ENCODE data around the gene PRDM5. TPM values are rescaled to one million over a fixed set of nuclear protein-coding genes. Genes with fewer than 3 reads are reported as not detected.

PRDM5 gene
- total RNA-seq, 6 donors from 2014 or later, result 8.0 to 28.3 (median 18.9) TPM

DNA sequence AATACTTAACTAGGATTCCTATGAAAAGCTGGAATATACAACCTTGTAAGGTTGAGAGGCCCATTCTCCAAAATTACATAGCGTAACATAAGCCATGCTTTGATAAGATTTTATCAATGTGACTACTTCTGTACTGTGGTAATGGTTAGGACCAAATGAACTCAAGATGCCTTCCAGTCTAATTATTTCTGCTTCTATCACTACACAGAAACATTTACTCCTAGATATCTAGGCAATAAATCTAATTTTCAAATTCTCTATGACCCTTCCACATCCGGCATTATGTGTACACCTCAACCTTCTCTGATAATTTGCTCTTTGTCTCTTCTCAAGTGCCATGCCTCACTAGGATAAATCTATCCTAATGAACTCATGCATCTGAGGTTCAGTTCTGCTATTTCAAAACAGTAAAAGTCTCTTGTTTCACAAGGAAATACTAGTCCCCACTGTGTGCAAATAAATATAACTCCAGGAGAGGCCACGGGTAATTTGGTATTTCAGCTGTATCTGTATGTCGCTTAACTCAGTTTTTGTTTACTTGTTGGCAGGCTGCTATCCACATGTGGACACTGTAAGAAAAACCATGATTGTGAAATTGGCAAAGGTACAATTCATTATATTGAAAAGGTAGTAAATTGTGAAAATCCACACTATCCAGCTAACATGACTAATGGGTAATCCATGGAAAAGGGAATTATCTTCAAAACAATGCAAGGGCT is 93.3 kb downstream of the PRDM5 start:
- DNase-seq, result no peak

DNA sequence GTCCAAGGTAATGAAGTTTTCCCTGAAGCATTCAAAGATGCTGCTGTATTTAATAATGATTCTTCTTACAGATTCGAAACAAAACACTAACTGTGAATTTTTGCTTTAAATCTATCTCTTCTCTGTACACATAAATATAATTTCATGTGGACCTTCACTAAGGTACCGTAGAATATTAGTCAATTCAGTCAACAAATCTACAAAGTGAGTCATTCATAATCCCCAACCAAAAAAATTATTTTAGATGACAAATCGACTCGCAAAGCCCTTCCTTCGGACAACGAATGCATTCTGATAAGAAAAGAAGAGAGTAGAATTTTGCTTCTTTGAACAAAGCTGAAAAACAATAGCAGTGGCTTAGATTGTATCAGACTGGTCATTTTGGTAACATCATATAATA is 95.7 kb downstream of the PRDM5 start:
- Histone ChIP-seq H3K9me3 (no peaks in the 10 kb centered on the region), H3K4me3 (no peak overlapping the region), H3K27me3 (no peaks in the 10 kb centered on the region), H3K27ac (no peak overlapping the region), H3K4me1 (no peaks in the 10 kb centered on the region), H3K36me3 (no peaks in the 10 kb centered on the region)
- no peak for TF ChIP-seq POLR2A (IDR thresholded peaks at IDR 0.05)
- TF ChIP-seq POLR2AphosphoS5 (IDR thresholded peaks at IDR 0.05), result no peak
- TF ChIP-seq EP300 (IDR thresholded peaks at IDR 0.05), result no peak
- no peak for TF ChIP-seq CTCF (IDR thresholded peaks at IDR 0.05)
- no peak for DNase-seq
- WGBS, 2 donors, result 92 to 93% methylated on average over 6 of the region's 6 CpGs
- no peak for ATAC-seq (ENCODE audit: low FRiP score in 2 of 2)

More for the DNA sequence above, 93.3 kb downstream of the PRDM5 start:
- peaks cover 0 to 6% (median 0%) of the 10 kb centered on the region in 4 donors for H3K9me3 ChIP-seq
- H3K27ac ChIP-seq, result no peak overlapping the region
- 54 to 67% methylated on average over 4 of the region's 4 CpGs for WGBS, 2 donors
- H3K4me3 ChIP-seq, result no peak overlapping the region
- H3K4me1 ChIP-seq, result no peaks in the 10 kb centered on the region
- no peaks in the 10 kb centered on the region for H3K36me3 ChIP-seq
- TF ChIP-seq CTCF (IDR thresholded peaks at IDR 0.05) (no peak), POLR2A (IDR thresholded peaks at IDR 0.05) (no peak), EP300 (IDR thresholded peaks at IDR 0.05) (no peak), POLR2AphosphoS5 (IDR thresholded peaks at IDR 0.05) (no peak)
- no peak for ATAC-seq (ENCODE audit: low FRiP score in 2 of 2)
- H3K27me3 ChIP-seq, result no peaks in the 10 kb centered on the region

DNA sequence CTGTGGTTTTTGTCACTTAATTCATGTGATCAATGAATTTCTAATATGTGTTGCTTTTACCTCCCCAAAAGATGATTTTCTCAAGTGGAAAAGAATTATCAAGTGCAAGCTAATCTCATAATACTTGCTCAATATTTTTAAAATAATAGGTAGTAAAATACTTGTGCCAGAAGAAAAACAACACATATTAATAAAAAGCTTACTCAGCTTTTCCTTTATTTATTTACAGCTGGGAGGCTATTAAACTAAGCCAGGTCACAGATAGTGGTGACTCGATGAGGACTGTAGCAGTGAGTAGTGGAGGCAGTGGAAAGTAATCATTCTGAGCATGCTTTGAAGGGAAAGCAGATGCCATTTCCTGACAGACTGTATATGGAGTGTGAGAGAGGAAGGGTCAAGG is 96.1 kb downstream of the PRDM5 start:
- 33 to 39% methylated on average over 1 of the region's 1 CpG for WGBS, 2 donors
- Histone ChIP-seq H3K4me3 (no peak overlapping the region), H3K9me3 (no peaks in the 10 kb centered on the region), H3K4me1 (no peaks in the 10 kb centered on the region), H3K36me3 (no peaks in the 10 kb centered on the region), H3K27me3 (no peaks in the 10 kb centered on the region), H3K27ac (no peak overlapping the region)
- no peak for TF ChIP-seq EP300 (IDR thresholded peaks at IDR 0.05)
- TF ChIP-seq POLR2A (IDR thresholded peaks at IDR 0.05), result no peak
- no peak for TF ChIP-seq CTCF (IDR thresholded peaks at IDR 0.05)
- no peak for TF ChIP-seq POLR2AphosphoS5 (IDR thresholded peaks at IDR 0.05)
- DNase-seq (no peak), ATAC-seq (ENCODE audit: low FRiP score in 2 of 2) (no peak)

GRCh38 chr4:120824946-120825345 is 97.6 kb downstream of the PRDM5 start:
- TF ChIP-seq CTCF (IDR thresholded peaks at IDR 0.05), result no peak
- TF ChIP-seq POLR2AphosphoS5 (IDR thresholded peaks at IDR 0.05), result no peak
- no peak for TF ChIP-seq EP300 (IDR thresholded peaks at IDR 0.05)
- no peak for TF ChIP-seq POLR2A (IDR thresholded peaks at IDR 0.05)
- Histone ChIP-seq H3K36me3 (no peaks in the 10 kb centered on the region), H3K4me1 (no peaks in the 10 kb centered on the region), H3K27ac (no peak overlapping the region), H3K9me3 (no peaks in the 10 kb centered on the region), H3K4me3 (no peak overlapping the region), H3K27me3 (no peaks in the 10 kb centered on the region)
- ATAC-seq (ENCODE audit: low FRiP score in 2 of 2) (no peak), DNase-seq (no peak)

- Histone ChIP-seq H3K27ac (no peak overlapping the region), H3K36me3 (no peaks in the 10 kb centered on the region), H3K4me3 (no peak overlapping the region), H3K4me1 (no peaks in the 10 kb centered on the region), H3K27me3 (no peaks in the 10 kb centered on the region), H3K9me3 (no peaks in the 10 kb centered on the region)
- ATAC-seq (ENCODE audit: low FRiP score in 2 of 2), result no peak
- TF ChIP-seq EP300 (IDR thresholded peaks at IDR 0.05) (no peak), POLR2AphosphoS5 (IDR thresholded peaks at IDR 0.05) (no peak), CTCF (IDR thresholded peaks at IDR 0.05) (no peak), POLR2A (IDR thresholded peaks at IDR 0.05) (no peak)
- 93 to 94% methylated on average over 3 of the region's 3 CpGs for WGBS, 2 donors
- no peak for DNase-seq
Observed at GRCh38 chr4:120821977-120822376, 100.5 kb downstream of the PRDM5 start.
